Type B pancreatic cell (in vitro differentiated cells): Measurements from ENCODE around the gene HRC. TPM values are rescaled to one million over a fixed set of nuclear protein-coding genes. Genes with fewer than 3 reads are reported as not detected.
A peak's percentile ranks its signal among the peaks of the same experiment; 100 is the strongest.
"Not testable (repeated sequence)": the region's sequence is repeated elsewhere in the genome, so short reads cannot be mapped to it uniquely, and the experiment has no call there.

Experiments
- DNase-seq: peaks from one replicate; pipeline ENCODE4 v3.0.0; 2021; ENCODE audit warnings: mixed read lengths; ENCODE audit not compliant: unreplicated experiment; ENCODE audit errors: extremely low spot score
- H3K27ac Mint-ChIP-seq: 2 replicates; pipeline ENCODE4 v1.8.0; 2021; ENCODE audit warnings: mild to moderate bottlenecking, mixed read lengths
- H3K27me3 Mint-ChIP-seq: 2 replicates; pipeline ENCODE4 v1.8.0; 2021; ENCODE audit warnings: mixed read lengths
- H3K36me3 Mint-ChIP-seq: 2 replicates; pipeline ENCODE4 v1.8.0; 2021; ENCODE audit warnings: mixed read lengths
- H3K4me1 Mint-ChIP-seq: one replicate; pipeline ENCODE4 v1.8.0; 2021; ENCODE audit warnings: mixed read lengths; ENCODE audit not compliant: unreplicated experiment
- H3K4me3 Mint-ChIP-seq: 2 replicates; pipeline ENCODE4 v1.8.0; 2021; ENCODE audit warnings: mild to moderate bottlenecking, mixed read lengths
- H3K9me3 Mint-ChIP-seq: 2 replicates; pipeline ENCODE4 v1.8.0; 2021; ENCODE audit warnings: mixed read lengths
- total RNA-seq: library from RNA; stranded (reverse); gene quantifications from 2 replicates; pipeline ENCODE4 v1.2.1, GENCODE V29; 2021; ENCODE audit warnings: low replicate concordance
- TF ChIP-seq, protein P1 (sequence below): fragments of 200-600 bp; sonication (generic); conservative IDR thresholded peaks from 2 replicates; pipeline ENCODE4 v1.5.0; 2021; ENCODE audit warnings: antibody characterized with exemption, mild to moderate bottlenecking

HRC gene
- total RNA-seq, 1 donor from 2014 or later: 3.2 TPM

- TF ChIP-seq, protein P1, sequence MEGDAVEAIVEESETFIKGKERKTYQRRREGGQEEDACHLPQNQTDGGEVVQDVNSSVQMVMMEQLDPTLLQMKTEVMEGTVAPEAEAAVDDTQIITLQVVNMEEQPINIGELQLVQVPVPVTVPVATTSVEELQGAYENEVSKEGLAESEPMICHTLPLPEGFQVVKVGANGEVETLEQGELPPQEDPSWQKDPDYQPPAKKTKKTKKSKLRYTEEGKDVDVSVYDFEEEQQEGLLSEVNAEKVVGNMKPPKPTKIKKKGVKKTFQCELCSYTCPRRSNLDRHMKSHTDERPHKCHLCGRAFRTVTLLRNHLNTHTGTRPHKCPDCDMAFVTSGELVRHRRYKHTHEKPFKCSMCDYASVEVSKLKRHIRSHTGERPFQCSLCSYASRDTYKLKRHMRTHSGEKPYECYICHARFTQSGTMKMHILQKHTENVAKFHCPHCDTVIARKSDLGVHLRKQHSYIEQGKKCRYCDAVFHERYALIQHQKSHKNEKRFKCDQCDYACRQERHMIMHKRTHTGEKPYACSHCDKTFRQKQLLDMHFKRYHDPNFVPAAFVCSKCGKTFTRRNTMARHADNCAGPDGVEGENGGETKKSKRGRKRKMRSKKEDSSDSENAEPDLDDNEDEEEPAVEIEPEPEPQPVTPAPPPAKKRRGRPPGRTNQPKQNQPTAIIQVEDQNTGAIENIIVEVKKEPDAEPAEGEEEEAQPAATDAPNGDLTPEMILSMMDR: no peak
- Mint-ChIP-seq H3K9me3 (no peaks in the 10 kb centered on the region), H3K27me3 (no peaks in the 10 kb centered on the region), H3K4me3 (no peak overlapping the region), H3K4me1 (no peaks in the 10 kb centered on the region), H3K27ac (no peak overlapping the region), H3K36me3 (peaks cover 27% of the 10 kb centered on the region)
- DNase-seq: no peak
These were observed 30.9 kb upstream of the HRC start for GRCh38 chr19:49186108-49186507.

GRCh38 chr19:49182848-49183375, 27.7 kb upstream of the HRC start:
- Mint-ChIP-seq H3K4me3 (no peak overlapping the region), H3K36me3 (peaks cover 21% of the 10 kb centered on the region), H3K27me3 (no peaks in the 10 kb centered on the region), H3K27ac (no peak overlapping the region), H3K4me1 (no peaks in the 10 kb centered on the region), H3K9me3 (no peaks in the 10 kb centered on the region)
- no peak for DNase-seq
- TF ChIP-seq, protein P1: no peak

DNA sequence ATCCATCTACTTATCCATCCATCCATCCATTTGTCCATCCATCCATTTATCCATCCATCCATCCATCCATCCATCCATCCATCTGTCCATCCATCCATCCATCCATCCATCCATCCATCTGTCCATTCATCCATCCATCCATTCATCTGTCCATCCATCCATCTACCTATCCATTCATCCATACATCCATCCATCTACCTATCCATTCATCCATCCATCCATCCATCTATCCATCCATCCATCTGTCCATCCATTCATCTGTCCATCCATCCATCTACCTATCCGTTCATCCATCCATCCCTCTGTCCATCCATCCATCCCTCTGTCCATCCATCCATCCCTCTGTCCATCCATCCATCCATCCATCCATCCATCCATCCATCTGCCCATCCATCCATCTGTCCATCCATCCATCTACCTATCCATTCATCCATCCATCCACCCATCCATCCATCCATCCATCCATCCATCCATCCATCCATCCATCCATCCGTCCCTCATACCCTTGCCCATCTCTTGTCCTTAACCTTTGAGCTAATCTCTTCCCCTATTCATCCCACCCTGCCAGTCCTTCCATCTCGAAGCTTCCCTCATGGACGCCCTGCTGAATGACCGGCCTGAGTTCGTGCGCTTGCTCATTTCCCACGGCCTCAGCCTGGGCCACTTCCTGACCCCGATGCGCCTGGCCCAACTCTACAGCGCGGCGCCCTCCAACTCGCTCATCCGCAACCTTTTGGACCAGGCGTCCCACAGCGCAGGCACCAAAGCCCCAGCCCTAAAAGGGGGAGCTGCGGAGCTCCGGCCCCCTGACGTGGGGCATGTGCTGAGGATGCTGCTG, 27.0 kb upstream of the HRC start:
- H3K9me3 Mint-ChIP-seq, H3K4me3 Mint-ChIP-seq: not testable (repeated sequence)

GRCh38 chr19:49180659-49181058, 25.5 kb upstream of the HRC start:
- peaks cover 4% of the 10 kb centered on the region for H3K4me1 Mint-ChIP-seq
- peak overlapping the region; percentile 1 for H3K27ac Mint-ChIP-seq
- no peak for DNase-seq
- H3K36me3 Mint-ChIP-seq: peaks cover 21% of the 10 kb centered on the region
- H3K4me3 Mint-ChIP-seq: no peak overlapping the region
- H3K27me3 Mint-ChIP-seq: no peaks in the 10 kb centered on the region
- H3K9me3 Mint-ChIP-seq: no peaks in the 10 kb centered on the region
- TF ChIP-seq, protein P1: no peak

More for the DNA sequence above, 27.0 kb upstream of the HRC start:
- peaks cover 21% of the 10 kb centered on the region for H3K36me3 Mint-ChIP-seq
- H3K4me1 Mint-ChIP-seq, H3K27ac Mint-ChIP-seq, H3K27me3 Mint-ChIP-seq, DNase-seq: not testable (repeated sequence)

GRCh38 chr19:49173198-49173597, 18.0 kb upstream of the HRC start:
- Mint-ChIP-seq H3K36me3 (peaks cover 6% of the 10 kb centered on the region), H3K27ac (no peak overlapping the region), H3K27me3 (no peaks in the 10 kb centered on the region), H3K4me1 (peaks cover 4% of the 10 kb centered on the region), H3K4me3 (no peak overlapping the region), H3K9me3 (no peaks in the 10 kb centered on the region)
- TF ChIP-seq, protein P1: no peak
- no peak for DNase-seq

GRCh38 chr19:49168421-49168820, 13.2 kb upstream of the HRC start:
- TF ChIP-seq, protein P1: no peak
- no peaks in the 10 kb centered on the region for H3K4me1 Mint-ChIP-seq
- H3K9me3 Mint-ChIP-seq: no peaks in the 10 kb centered on the region
- H3K4me3 Mint-ChIP-seq: no peak overlapping the region
- H3K27me3 Mint-ChIP-seq: no peaks in the 10 kb centered on the region
- DNase-seq: no peak
- H3K27ac Mint-ChIP-seq: no peak overlapping the region
- H3K36me3 Mint-ChIP-seq: peaks cover 6% of the 10 kb centered on the region
